ENCODE results near the gene DACH1. TPM values are rescaled to one million over a fixed set of nuclear protein-coding genes. Genes with fewer than 3 reads are reported as not detected.

The DACH1 gene
- total and polyA plus RNA-seq, 2 donors (not counting 3 experiments of a cell fraction or from before 2014, with no cell fraction given), result 8.6 to 28.3 TPM

DNA sequence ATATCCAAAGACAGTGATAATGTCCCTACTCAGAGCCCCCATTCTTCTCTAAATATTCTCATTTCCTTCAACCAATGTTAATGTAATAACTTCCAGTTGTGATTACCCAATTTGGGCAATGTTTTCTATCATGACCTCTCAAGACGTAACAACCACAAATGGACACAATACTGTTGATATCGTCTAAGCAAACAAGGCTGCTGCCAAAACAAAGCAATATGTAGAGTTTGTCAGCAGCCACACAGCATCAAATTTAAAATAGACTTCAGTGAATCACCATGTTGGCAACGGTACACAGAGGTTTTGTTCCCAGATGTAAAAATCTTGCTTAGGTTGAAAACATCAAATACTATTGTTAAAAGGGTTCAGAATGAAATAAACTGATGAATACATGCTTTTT is 205.1 kb downstream of the DACH1 start:
- H3K27ac ChIP-seq (ENCODE audit: insufficient read depth, low read depth, low read length), result no peak overlapping the region
- BruUV-seq (replicated peaks), result no TSS peak
- H3K36me3 ChIP-seq (ENCODE audit: control insufficient read depth in 2 of 2, extremely low read depth in 1 of 2, insufficient read depth in 2 of 2, low read length in 2 of 2), result no peaks in the 10 kb centered on the region
- DNase-seq (ENCODE audit: low read depth, low spot score) (peak; percentile 92), FAIRE-seq (peak; percentile 91)
- no peaks in the 10 kb centered on the region for H3K79me2 ChIP-seq (ENCODE audit: control insufficient read depth, insufficient read depth, low read length)
- CTCF ChIA-PET, result no interaction called here
- H3K9me3 ChIP-seq (replicated peaks; ENCODE audit: control insufficient read depth, insufficient read depth, low read length), result no peaks in the 10 kb centered on the region
- intact Hi-C loops (cut with micrococcal nuclease), result loop anchor here (1.0 to 5.0 kb wide), 3 partner anchors 29 to 205 kb away; partner anchors contain the start of gene DACH1
- peak overlapping the region; percentile 71 for H3K4me2 ChIP-seq (ENCODE audit: insufficient read depth, low read length)
- no peaks in the 10 kb centered on the region for H4K20me1 ChIP-seq (replicated peaks; ENCODE audit: control insufficient read depth, extremely low read depth, insufficient read depth, low read length)
- no peak overlapping the region for H3K9ac ChIP-seq (replicated peaks; ENCODE audit: extremely low read depth, insufficient read depth, low read length)
- H3K4me1 ChIP-seq (ENCODE audit: control insufficient read depth, extremely low read depth, insufficient read depth, low read length), result peaks cover 15% of the 10 kb centered on the region
- no peaks in the 10 kb centered on the region for H3K27me3 ChIP-seq (ENCODE audit: control insufficient read depth in 2 of 2, insufficient read depth in 2 of 2, low read length in 2 of 2)
- TF ChIP-seq FOS (IDR thresholded peaks at IDR 0.05; ENCODE audit: borderline replicate concordance, insufficient read depth, low read length), result peak; percentile 61
- TF ChIP-seq GATA2 (IDR thresholded peaks at IDR 0.05; ENCODE audit: insufficient read depth, insufficient read length, low read depth, low read length), result peak; percentile 94
- TF ChIP-seq POLR2AphosphoS5 (IDR thresholded peaks at IDR 0.05; ENCODE audit: insufficient read depth, low read depth, low read length), result peak; percentile 90
- TF ChIP-seq EZH2 (IDR thresholded peaks at IDR 0.05; ENCODE audit: borderline replicate concordance, low read depth, low read length, severe bottlenecking), result no peak
- TF ChIP-seq POLR2A (IDR thresholded peaks at IDR 0.05; ENCODE audit: low read depth, low read length), result no peak
- peak; percentile 71 for TF ChIP-seq JUN (IDR thresholded peaks at IDR 0.05; ENCODE audit: borderline replicate concordance, insufficient read depth, insufficient read length, low read depth)
- H3K9me1 ChIP-seq (replicated peaks; ENCODE audit: control insufficient read depth, extremely low read depth, insufficient read depth, low read length), result no peaks in the 10 kb centered on the region
- no peak overlapping the region for H2AFZ ChIP-seq (ENCODE audit: low read depth, low read length)
- dilution Hi-C loops (cut with MboI; ENCODE audit: extremely low pct_ligation_motif_present, low sequenced_read_pairs), result no loop called here
- H3K4me3 ChIP-seq (replicated peaks in 1 of 3; ENCODE audit: insufficient read depth in 1 of 3, low read depth in 1 of 3, low read length in 3 of 3), result no peak overlapping the region
- POLR2A ChIA-PET, result no interaction called here

DNA sequence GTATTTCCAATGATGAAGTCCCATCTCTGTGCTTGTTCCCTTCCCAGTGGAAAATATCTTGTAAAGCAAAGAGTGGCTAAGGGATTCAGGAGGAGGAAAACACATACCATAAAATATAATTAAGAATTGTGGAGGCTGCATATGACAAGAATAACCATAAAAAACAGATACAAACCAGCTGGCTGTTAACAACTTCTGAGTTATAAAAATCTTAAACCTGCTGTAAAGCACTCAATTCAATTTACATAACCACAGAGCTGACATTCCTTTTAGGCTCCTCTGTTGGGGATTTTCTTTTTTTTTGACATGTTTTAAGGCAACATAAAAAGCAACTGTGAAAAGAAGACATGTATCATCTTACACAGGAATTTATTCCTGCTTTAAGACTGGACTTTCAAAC is 207.6 kb downstream of the DACH1 start:
- no peak overlapping the region for H3K9ac ChIP-seq (replicated peaks; ENCODE audit: extremely low read depth, insufficient read depth, low read length)
- H3K9me1 ChIP-seq (replicated peaks; ENCODE audit: control insufficient read depth, extremely low read depth, insufficient read depth, low read length), result no peaks in the 10 kb centered on the region
- no peaks in the 10 kb centered on the region for H3K79me2 ChIP-seq (ENCODE audit: control insufficient read depth, insufficient read depth, low read length)
- dilution Hi-C loops (cut with MboI; ENCODE audit: extremely low pct_ligation_motif_present, low sequenced_read_pairs), result no loop called here
- intact Hi-C loops (cut with micrococcal nuclease), result no loop called here
- TF ChIP-seq POLR2A (IDR thresholded peaks at IDR 0.05; ENCODE audit: low read depth, low read length) (no peak), FOS (IDR thresholded peaks at IDR 0.05; ENCODE audit: borderline replicate concordance, insufficient read depth, low read length) (no peak), JUN (IDR thresholded peaks at IDR 0.05; ENCODE audit: borderline replicate concordance, insufficient read depth, insufficient read length, low read depth) (no peak), CTCF (IDR thresholded peaks at IDR 0.05; ENCODE audit: extremely low read depth in 1 of 2, insufficient read depth in 1 of 2, low read depth in 1 of 2, low read length in 2 of 2) (no peak), MYC (IDR thresholded peaks at IDR 0.05; ENCODE audit: low read depth, low read length) (no peak), POLR2AphosphoS5 (IDR thresholded peaks at IDR 0.05; ENCODE audit: insufficient read depth, low read depth, low read length) (no peak), EZH2 (IDR thresholded peaks at IDR 0.05; ENCODE audit: borderline replicate concordance, low read depth, low read length, severe bottlenecking) (no peak), GATA2 (IDR thresholded peaks at IDR 0.05; ENCODE audit: insufficient read depth, insufficient read length, low read depth, low read length) (no peak)
- TF ChIP-seq, protein P1, sequence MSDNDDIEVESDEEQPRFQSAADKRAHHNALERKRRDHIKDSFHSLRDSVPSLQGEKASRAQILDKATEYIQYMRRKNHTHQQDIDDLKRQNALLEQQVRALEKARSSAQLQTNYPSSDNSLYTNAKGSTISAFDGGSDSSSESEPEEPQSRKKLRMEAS (IDR thresholded peaks at IDR 0.05; ENCODE audit: insufficient read depth, insufficient read length), result no peak
- no TSS peak for BruUV-seq (replicated peaks)
- no peaks in the 10 kb centered on the region for H3K36me3 ChIP-seq (ENCODE audit: control insufficient read depth in 2 of 2, extremely low read depth in 1 of 2, insufficient read depth in 2 of 2, low read length in 2 of 2)
- no peak overlapping the region for H3K27ac ChIP-seq (ENCODE audit: insufficient read depth, low read depth, low read length)
- H3K27me3 ChIP-seq (ENCODE audit: control insufficient read depth in 2 of 2, insufficient read depth in 2 of 2, low read length in 2 of 2), result no peaks in the 10 kb centered on the region
- no peaks in the 10 kb centered on the region for H4K20me1 ChIP-seq (replicated peaks; ENCODE audit: control insufficient read depth, extremely low read depth, insufficient read depth, low read length)
- DNase-seq (ENCODE audit: low read depth, low spot score), result no peak
- H3K4me2 ChIP-seq (ENCODE audit: insufficient read depth, low read length), result no peak overlapping the region
- peaks cover 15% of the 10 kb centered on the region for H3K4me1 ChIP-seq (ENCODE audit: control insufficient read depth, extremely low read depth, insufficient read depth, low read length)
- FAIRE-seq, result no peak
- no peak overlapping the region for H2AFZ ChIP-seq (ENCODE audit: low read depth, low read length)
- no peak overlapping the region for H3K4me3 ChIP-seq (replicated peaks in 1 of 3; ENCODE audit: insufficient read depth in 1 of 3, low read depth in 1 of 3, low read length in 3 of 3)
- CTCF ChIA-PET, result no interaction called here
- POLR2A ChIA-PET, result no interaction called here
- H3K9me3 ChIP-seq (replicated peaks; ENCODE audit: control insufficient read depth, insufficient read depth, low read length), result no peaks in the 10 kb centered on the region

All from endothelial cell of umbilical vein (primary cell).